GM13977 (cell line): ENCODE data around the gene RAB17.
"Not testable (repeated sequence)": the region's sequence is repeated elsewhere in the genome, so short reads cannot be mapped to it uniquely, and the experiment has no call there.

Experiments
- DNase-seq: peaks from one replicate; pipeline ENCODE4 v3.0.0; 2012; ENCODE audit warnings: low spot score
- in situ Hi-C: fragments of 300-500 bp; cut with MboI; formaldehyde crosslinking; loops from one replicate; pipeline ENCODE4 v1.12.0; 2022; ENCODE audit warnings: low sequenced_read_pairs, low pct_unique_long_range_greater_than_20kb, mixed read lengths, inconsistent platforms; ENCODE audit not compliant: unreplicated experiment
- TF ChIP-seq, protein P1 (sequence below): IDR thresholded peaks from 2 replicates; pipeline ENCODE4 v1.5.1; 2012; ENCODE audit warnings: mild to moderate bottlenecking, control low read depth; ENCODE audit not compliant: insufficient read depth; ENCODE audit errors: extremely low read depth, missing control alignments

RAB17 gene

DNA sequence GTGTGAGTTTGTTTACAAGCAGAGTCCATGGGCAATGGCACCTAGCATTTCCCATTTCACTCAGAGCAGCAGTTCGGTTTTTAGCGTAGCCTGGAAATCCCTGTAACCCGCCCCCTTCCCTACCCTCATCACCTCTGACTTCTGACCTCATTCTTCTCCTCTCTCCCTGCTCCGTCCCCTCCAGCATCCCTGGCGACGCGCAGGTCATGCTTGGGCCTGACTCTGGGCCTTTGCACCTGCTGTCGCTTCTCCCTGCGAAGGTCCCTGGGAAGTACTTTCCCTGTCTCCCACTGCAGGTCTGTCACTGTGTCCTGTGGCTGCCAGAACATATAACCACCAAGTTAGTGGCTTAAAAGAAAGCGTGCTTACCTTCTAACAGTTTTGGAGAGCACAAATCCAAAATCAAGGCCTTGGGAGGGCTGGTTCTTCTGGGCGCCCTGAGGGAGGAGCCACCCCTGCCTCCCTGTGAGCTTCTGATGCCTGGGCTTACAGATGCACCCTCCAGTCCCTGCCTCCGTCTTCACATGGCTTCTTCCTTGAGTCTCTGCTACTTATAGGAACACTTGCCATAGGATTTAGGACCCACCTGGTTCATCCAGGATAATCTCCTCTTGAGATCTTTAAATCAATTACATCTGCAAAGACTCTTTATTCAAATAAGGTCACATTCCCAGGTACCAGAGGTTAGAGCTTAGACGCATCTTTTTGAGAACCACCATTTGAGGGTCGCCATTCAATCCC is 8.1 kb upstream of the RAB17 start:
- in situ Hi-C loops, result no loop called here
- TF ChIP-seq, protein P1, sequence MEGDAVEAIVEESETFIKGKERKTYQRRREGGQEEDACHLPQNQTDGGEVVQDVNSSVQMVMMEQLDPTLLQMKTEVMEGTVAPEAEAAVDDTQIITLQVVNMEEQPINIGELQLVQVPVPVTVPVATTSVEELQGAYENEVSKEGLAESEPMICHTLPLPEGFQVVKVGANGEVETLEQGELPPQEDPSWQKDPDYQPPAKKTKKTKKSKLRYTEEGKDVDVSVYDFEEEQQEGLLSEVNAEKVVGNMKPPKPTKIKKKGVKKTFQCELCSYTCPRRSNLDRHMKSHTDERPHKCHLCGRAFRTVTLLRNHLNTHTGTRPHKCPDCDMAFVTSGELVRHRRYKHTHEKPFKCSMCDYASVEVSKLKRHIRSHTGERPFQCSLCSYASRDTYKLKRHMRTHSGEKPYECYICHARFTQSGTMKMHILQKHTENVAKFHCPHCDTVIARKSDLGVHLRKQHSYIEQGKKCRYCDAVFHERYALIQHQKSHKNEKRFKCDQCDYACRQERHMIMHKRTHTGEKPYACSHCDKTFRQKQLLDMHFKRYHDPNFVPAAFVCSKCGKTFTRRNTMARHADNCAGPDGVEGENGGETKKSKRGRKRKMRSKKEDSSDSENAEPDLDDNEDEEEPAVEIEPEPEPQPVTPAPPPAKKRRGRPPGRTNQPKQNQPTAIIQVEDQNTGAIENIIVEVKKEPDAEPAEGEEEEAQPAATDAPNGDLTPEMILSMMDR, result no peak
- DNase-seq, result no peak

DNA sequence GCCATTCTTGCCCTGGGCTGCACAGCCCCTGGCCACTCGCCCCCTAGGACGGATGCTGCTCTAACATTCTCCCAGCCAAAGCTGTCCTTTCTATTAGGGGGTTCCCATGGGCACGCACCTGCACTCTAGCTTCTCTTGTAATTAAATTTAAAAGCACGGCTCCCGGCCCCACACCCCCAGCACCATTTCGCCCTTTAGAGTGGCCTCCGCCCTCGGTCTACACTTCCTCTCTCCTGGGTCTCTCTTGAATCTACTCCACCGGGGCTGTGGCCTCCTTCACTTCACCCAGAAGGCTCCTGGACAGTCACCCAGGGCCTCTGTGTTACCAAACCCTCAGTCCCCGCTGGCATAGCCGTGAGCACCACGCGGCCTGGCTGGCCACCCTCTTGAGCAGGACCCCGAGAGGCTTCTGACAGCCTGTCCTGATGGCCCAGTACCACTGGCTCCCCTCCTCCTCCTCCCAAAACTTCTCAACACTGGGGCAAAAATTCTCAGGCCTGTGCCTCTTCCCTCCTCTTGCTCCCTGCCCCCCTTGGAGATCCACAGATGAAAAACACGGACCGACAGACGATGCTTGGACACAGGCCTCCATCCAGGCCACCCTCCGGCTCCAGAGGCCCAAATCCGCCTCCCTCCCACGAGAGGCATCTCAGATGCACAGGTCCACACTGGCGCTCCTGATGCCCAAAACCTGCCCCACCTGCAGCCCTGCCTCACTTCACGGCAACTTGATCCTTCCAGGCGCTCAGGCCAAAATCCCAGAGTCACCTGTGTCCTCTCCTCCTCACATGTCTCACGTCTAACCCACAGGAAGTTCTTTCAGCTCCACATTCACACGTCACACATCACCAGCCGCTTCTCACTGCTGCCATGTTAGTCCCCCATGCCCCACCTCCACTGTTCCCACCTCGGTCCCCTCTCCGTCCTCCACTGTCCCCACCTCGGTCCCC is 6.9 kb upstream of the RAB17 start:
- in situ Hi-C loops, result no loop called here
- TF ChIP-seq, protein P1, result no peak
- no peak for DNase-seq

DNA sequence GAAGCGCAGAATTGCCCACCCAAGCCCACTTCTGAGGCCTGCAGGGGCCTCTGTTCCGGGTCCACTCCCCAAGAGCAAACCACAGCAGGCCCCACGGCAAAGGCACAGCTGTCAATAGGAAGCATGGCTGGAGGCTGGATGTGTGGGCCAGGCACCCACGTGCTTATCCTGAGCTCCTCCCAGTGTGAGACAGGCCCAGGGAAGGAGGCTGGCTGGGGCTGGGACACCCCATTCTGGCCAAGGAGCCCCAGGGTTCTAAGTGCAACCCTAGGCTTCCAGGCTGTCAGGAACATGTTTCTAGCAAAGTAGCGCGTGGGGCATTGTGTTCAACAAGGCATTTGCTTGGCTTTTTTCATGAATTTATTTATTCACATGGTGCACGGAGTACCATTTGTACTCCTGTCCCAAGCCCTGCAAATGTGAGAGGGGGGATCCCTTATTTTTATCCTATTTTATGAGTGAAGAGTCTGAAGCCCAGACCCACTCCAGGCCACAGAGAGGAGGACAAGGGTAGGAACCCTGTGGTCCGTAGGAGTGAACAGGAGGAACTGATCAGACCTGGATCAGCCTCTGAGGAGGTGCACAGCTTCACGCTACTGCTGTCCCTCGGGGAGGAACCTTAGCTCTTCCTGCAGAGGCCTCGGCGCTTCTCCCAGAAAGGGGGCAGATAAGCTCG is 6.1 kb upstream of the RAB17 start:
- TF ChIP-seq, protein P1, result no peak
- no peak for DNase-seq
- in situ Hi-C loops, result no loop called here

DNA sequence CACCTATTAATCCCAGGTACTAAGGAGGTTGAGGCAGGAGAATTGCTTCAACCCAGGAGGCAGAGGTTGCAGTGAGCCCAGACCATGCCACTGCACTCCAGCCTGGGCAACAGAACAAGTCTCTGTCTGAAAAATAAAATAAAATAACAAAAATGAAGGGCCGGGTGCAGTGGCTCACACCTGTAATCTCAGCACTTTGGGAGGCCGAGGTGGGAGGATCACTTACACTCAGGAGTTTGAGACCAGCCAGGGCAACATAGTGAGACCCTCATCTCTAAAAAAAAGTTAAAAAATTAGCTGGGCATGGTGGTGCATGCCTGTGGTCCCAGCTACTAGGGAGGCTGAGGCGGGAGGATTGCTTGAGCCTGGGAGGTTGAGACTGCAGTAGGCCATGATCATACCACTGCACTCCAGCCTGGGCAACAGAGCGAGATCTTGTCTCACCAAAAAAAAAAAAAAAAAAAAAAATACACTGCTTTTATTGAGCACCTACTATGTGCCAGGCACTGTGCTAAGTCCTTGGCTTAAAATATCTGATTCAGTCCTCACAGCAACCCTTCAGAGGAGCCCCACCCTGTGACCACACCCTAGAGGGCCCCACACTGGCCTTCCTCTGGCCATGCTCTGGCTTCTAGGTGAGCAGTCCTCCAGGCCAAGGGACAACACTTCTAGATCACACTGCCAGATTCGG is 5.4 kb upstream of the RAB17 start:
- in situ Hi-C loops, DNase-seq: not testable (repeated sequence)

DNA sequence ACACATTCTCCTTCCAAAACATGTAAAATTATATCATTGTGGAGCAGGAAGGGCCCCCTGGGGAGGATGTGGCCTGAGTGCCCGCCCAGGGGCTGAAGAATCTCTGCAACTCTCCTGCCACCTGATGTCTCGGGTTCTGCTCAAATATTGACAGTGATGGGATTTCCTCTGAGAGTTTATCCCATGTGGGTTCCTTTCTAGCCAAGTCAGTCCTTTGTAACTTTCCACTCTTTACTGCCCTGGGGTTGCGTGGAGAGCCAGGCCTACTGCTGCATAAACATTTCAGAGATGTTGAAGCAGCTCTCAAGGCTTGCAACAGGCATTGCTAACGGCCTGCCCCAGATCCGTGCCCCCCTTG is 4.0 kb upstream of the RAB17 start:
- DNase-seq, result no peak
- in situ Hi-C loops, result no loop called here

DNA sequence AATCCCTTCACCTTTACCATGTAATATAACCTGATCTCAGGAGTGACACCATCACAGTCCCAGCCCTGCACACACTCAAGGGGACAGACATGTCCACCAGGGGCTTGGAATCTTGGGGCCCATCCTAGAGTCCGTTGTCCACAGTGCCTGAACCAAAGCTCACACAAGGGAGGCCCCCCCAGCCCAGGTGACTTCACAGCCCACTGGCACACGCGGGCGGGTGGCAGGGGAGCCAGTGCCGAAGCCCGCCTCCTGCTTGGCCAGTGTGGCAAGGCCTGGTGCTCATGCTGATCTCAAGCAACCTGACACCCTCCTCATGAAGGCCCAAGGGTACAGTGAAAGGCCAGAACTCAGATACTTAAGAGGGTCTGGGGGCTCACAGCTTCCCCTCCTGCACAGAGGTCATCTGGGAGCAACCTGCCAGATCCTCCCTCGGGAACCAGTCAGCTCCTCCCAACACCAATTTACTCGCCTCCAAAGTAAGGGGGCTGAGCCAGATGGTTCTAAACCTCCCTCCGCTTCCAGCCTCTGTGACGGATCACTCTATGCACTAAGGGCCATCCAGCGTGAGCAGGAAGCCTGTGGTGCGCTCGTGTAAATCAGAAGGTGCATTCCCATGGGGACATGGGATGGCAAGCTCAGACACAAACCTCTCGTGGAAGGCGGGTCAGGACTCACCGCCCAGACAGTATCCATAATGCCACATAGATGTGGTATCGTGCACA is 3.2 kb upstream of the RAB17 start:
- no peak for DNase-seq
- TF ChIP-seq, protein P1, result no peak
- in situ Hi-C loops, result no loop called here

More for the DNA sequence above, 4.0 kb upstream of the RAB17 start:
- TF ChIP-seq, protein P1, result no peak
